GM23248 (cell line): Measurements from ENCODE around the gene BOLA1. TPM values are rescaled to one million over a fixed set of nuclear protein-coding genes. Genes with fewer than 3 reads are reported as not detected.
A peak's percentile ranks its signal among the peaks of the same experiment; 100 is the strongest.

Experiments
- DNase-seq: peaks from one replicate; pipeline ENCODE4 v3.0.0-alpha.2; 2015
- H2AFZ ChIP-seq: fragments of 200-600 bp; sonication (generic); 2 replicates; pipeline ENCODE4 v1.6.1; 2016; ENCODE audit warnings: antibody characterized with exemption
- H3F3A ChIP-seq: fragments of 200-600 bp; sonication (generic); 2 replicates; pipeline ENCODE4 v1.6.1; 2016; ENCODE audit warnings: mild to moderate bottlenecking, antibody characterized with exemption, mixed run types; ENCODE audit not compliant: insufficient read depth
- H3K27ac ChIP-seq: fragments of 200-600 bp; sonication (generic); 2 replicates; pipeline ENCODE4 v1.5.1; 2016; ENCODE audit warnings: mild to moderate bottlenecking
- H3K27me3 ChIP-seq: fragments of 200-600 bp; sonication (generic); replicated peaks from 2 replicates; pipeline ENCODE4 v1.6.1; 2016; ENCODE audit warnings: mild to moderate bottlenecking; ENCODE audit not compliant: insufficient read depth
- H3K36me3 ChIP-seq: fragments of 200-600 bp; sonication (generic); 2 replicates; pipeline ENCODE4 v1.6.1; 2016; ENCODE audit warnings: low read depth, mild to moderate bottlenecking
- H3K4me1 ChIP-seq: fragments of 200-600 bp; sonication (generic); 2 replicates; pipeline ENCODE4 v1.6.1; 2016; ENCODE audit warnings: mild to moderate bottlenecking; ENCODE audit not compliant: insufficient read depth
- H3K4me2 ChIP-seq: fragments of 200-600 bp; sonication (generic); one replicate; pipeline ENCODE4 v1.6.1; 2016; ENCODE audit warnings: mild to moderate bottlenecking; ENCODE audit not compliant: unreplicated experiment
- H3K4me3 ChIP-seq: fragments of 200-600 bp; sonication (generic); 2 replicates; pipeline ENCODE4 v1.5.1; 2016; ENCODE audit warnings: mild to moderate bottlenecking
- H3K79me2 ChIP-seq: fragments of 200-600 bp; sonication (generic); 2 replicates; pipeline ENCODE4 v1.6.1; 2016; ENCODE audit warnings: mild to moderate bottlenecking; ENCODE audit not compliant: insufficient read depth
- H3K9ac ChIP-seq: fragments of 200-600 bp; sonication (generic); 2 replicates; pipeline ENCODE4 v1.6.1; 2016; ENCODE audit warnings: mild to moderate bottlenecking
- H3K9me2 ChIP-seq: fragments of 200-600 bp; sonication (generic); 2 replicates; pipeline ENCODE4 v1.6.1; 2016; ENCODE audit warnings: mixed run types, mild to moderate bottlenecking, moderate library complexity; ENCODE audit not compliant: insufficient read depth
- H3K9me3 ChIP-seq: fragments of 200-600 bp; sonication (generic); one replicate; pipeline ENCODE4 v1.6.1; 2017; ENCODE audit warnings: low read depth
- H4K20me1 ChIP-seq: fragments of 200-600 bp; sonication (generic); 2 replicates; pipeline ENCODE4 v1.6.0; 2016; ENCODE audit not compliant: insufficient read depth
- EZH2 ChIP-seq: fragments of 200-600 bp; sonication (generic); IDR thresholded peaks from 2 replicates; pipeline ENCODE4 v1.6.1; 2018; ENCODE audit warnings: antibody characterized with exemption, mild to moderate bottlenecking; ENCODE audit not compliant: insufficient read depth, poor library complexity, severe bottlenecking
- EZH2phosphoT487 ChIP-seq: fragments of 200-600 bp; sonication (generic); IDR thresholded peaks from 2 replicates; pipeline ENCODE4 v1.6.1; 2018; ENCODE audit warnings: antibody characterized with exemption, moderate library complexity, mild to moderate bottlenecking, low read depth; ENCODE audit not compliant: insufficient read depth
- WGBS, 2 experiments: methylation state at CpG; one replicate each; pipeline ENCODE4 v1.1.6; 2015 to 2017; ENCODE audit warnings: low lambda C conversion rate in 2 of 2, low coverage in 1 of 2; ENCODE audit errors: missing lambda C conversion rate in 2 of 2; 5-methylcytosine and 5-hydroxymethylcytosine counted together
- in situ Hi-C: fragments of 300-500 bp; cut with MboI; formaldehyde crosslinking; loops from 2 replicates; pipeline ENCODE4 v1.15.0; 2020
- polyA plus RNA-seq: library from polyadenylated mRNA; unstranded; fragments of >200 nt; fragmentation: Nextera tagmentation; extraction: Ambion mirVana; gene quantifications from 2 replicates; pipeline ENCODE4 v1.2.1, GENCODE V29; 2016
- total RNA-seq: library from RNA; depleted of rRNA; stranded (reverse); fragments of >200 nt; shearing (Covaris generic); gene quantifications from 2 replicates; pipeline ENCODE4 v1.2.3, GENCODE V29; 2014

The BOLA1 gene
- total and polyA plus RNA-seq, 2 experiments from 2014 or later, result 16.4 to 18.6 TPM

DNA sequence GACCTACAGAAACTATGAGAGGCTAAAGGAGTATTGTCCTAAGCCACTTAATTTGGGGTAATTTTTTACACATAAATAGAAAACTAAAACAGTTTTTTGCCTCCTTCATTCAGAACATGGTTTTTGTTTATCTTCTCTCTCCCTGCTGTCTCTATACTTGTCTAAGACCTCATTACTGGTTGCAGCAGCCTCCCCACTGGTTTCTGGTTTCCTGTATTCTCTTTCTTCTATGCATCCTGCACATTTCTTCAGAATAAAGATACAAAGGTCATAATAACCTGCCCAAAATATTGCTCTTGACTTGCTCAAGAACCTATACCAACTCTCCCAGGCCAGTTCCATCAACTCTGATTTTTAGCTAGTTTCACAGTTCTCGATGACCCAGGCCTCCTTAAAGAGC, 19.8 kb upstream of the BOLA1 start:
- H3K9ac ChIP-seq, result no peak overlapping the region
- DNase-seq, result no peak
- peaks cover 7% of the 10 kb centered on the region for H3F3A ChIP-seq
- in situ Hi-C loops, result no loop called here
- no peak overlapping the region for H3K4me3 ChIP-seq
- no peak overlapping the region for H3K4me2 ChIP-seq
- H3K4me1 ChIP-seq, result peaks cover 6% of the 10 kb centered on the region; the same call in 1 of the 2 replicates
- no peak overlapping the region for H3K27ac ChIP-seq
- H3K27me3 ChIP-seq, result no peaks in the 10 kb centered on the region
- H4K20me1 ChIP-seq, result no peaks in the 10 kb centered on the region
- TF ChIP-seq EZH2 (no peak), EZH2phosphoT487 (no peak)
- H3K36me3 ChIP-seq, result no peaks in the 10 kb centered on the region
- 86 to 87% methylated on average over 1 of the region's 1 CpG for WGBS, 2 experiments
- H3K9me2 ChIP-seq, result no peaks in the 10 kb centered on the region
- H2AFZ ChIP-seq, result no peak overlapping the region
- H3K79me2 ChIP-seq, result peaks cover 20% of the 10 kb centered on the region
- H3K9me3 ChIP-seq, result no peaks in the 10 kb centered on the region

DNA sequence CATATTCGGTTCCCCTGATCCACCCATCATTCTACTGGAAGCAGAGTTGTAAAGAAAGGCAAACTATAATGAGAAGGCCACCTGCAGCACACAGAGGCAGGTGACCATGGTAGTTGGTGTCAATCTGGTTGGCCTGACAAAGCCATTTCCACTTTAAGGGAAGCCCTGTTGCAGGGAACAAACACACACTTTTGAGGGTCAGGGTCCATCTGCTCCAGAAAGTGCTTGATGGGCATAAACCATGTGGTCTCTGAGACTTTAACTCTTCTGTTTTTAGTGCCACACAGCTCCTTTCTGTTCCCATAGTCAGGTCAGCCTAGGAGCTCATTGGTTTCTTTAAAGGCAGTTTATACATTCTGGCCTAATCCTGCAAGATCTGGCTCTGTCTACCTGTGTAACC, 17.5 kb upstream of the BOLA1 start:
- H3F3A ChIP-seq, result peaks cover 16% of the 10 kb centered on the region
- H3K9me3 ChIP-seq, result no peaks in the 10 kb centered on the region
- no peaks in the 10 kb centered on the region for H3K9me2 ChIP-seq
- no peaks in the 10 kb centered on the region for H3K27me3 ChIP-seq
- in situ Hi-C loops, result no loop called here
- no peak overlapping the region for H3K27ac ChIP-seq
- H3K9ac ChIP-seq, result no peak overlapping the region
- peaks cover 28% of the 10 kb centered on the region for H3K79me2 ChIP-seq
- H3K4me3 ChIP-seq, result no peak overlapping the region
- DNase-seq, result no peak
- no peaks in the 10 kb centered on the region for H3K36me3 ChIP-seq
- no peak for TF ChIP-seq EZH2phosphoT487
- no peak for TF ChIP-seq EZH2
- 87 to 89% methylated on average over 1 of the region's 1 CpG for WGBS, 2 experiments
- H4K20me1 ChIP-seq, result no peaks in the 10 kb centered on the region
- H2AFZ ChIP-seq, result no peak overlapping the region
- no peak overlapping the region for H3K4me2 ChIP-seq
- H3K4me1 ChIP-seq, result peaks cover 12% of the 10 kb centered on the region

DNA sequence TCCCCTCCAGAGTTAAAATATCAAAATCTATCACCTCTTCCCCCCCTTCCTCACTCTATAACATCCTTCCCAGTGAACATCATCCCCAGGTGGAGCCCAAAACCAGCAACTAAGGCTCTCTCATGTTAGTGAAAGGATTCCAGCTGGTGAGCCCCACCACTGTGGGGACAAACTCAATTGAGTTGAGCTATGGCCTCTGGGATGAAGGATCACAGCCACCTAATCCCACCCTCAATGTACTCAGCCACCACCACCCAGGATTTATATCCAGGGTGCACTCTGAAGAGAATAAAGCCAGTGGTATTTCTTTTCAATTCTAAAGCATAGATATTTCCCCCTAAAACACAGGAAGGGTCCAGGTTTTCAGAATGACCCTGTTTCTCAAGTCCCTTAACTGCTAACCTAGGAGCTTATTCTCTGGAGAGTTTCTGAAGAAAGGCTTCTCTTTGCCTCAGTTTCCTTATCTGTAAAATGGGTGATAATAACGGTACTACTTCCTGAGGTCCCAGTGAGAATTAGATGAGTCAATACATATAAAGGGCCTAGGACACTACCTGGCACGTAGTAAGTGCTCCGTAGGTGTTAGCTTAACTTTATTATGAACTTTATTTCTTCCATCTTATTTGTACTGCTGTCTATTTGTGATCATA, 15.6 kb upstream of the BOLA1 start:
- H3K9me2 ChIP-seq, result no peaks in the 10 kb centered on the region
- H3K9me3 ChIP-seq, result no peaks in the 10 kb centered on the region
- H3K4me2 ChIP-seq, result peak overlapping the region; percentile 92
- TF ChIP-seq EZH2 (no peak), EZH2phosphoT487 (no peak)
- no peaks in the 10 kb centered on the region for H3K36me3 ChIP-seq
- no peaks in the 10 kb centered on the region for H4K20me1 ChIP-seq
- H3K9ac ChIP-seq, result peak overlapping the region; percentile 94; the same call in 1 of the 2 replicates
- no peaks in the 10 kb centered on the region for H3K27me3 ChIP-seq
- DNase-seq, result no peak
- H3K4me1 ChIP-seq, result peaks cover 12% of the 10 kb centered on the region
- peaks cover 23% of the 10 kb centered on the region for H3F3A ChIP-seq
- H2AFZ ChIP-seq, result no peak overlapping the region
- peaks cover 28% of the 10 kb centered on the region for H3K79me2 ChIP-seq
- H3K27ac ChIP-seq, result no peak overlapping the region
- in situ Hi-C loops, result no loop called here
- peak overlapping the region; percentile 81 for H3K4me3 ChIP-seq
- WGBS, 2 experiments, result 93 to 99% methylated on average over 3 of the region's 3 CpGs

DNA sequence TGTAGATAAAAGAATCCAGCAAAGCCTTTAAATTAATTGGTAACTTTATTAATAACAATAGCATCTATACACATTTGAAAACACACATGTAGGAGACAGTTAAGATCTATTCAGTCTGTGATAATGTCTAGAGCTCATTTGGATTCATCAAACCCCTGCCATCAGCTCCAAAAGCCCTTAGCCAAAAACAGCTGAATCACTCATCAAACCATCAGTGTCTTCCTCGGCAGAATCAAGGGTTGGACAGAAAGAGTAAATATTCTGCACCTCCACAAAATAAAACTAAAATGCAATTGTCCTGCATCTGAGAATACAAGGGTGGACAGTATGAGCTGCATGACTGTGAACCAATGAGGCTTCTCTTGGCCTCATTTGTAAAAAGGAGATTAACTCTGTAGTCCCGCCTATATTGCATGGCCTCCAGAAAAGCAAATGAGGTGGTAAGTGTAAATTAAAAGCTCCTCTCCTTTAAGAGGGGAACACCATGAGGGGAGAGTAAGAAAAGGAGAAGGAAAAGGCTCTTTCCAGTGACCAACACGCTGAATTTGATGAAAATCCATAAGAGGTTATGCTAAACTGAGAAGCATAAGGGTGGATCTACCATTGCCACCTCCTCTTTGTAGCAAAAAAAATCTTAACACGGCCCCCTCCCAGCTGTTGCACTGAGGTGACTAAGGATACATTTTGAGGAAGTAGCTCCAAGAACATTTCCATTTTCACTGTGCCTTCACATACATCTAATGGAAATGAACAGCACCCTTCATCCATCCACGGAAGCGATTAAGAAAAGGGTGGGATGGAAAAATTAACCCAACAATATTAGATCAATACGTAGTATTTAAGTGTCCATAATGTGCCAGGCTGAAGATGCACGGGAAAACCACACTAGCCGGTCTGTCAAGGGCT, 14.7 kb upstream of the BOLA1 start:
- Histone ChIP-seq H3K4me3 (peak overlapping the region; percentile 81), H3K9ac (peak overlapping the region; percentile 94), H3K79me2 (peaks cover 28% of the 10 kb centered on the region), H4K20me1 (no peaks in the 10 kb centered on the region), H3K4me2 (peak overlapping the region; percentile 92), H3K4me1 (peaks cover 12% of the 10 kb centered on the region), H2AFZ (peak overlapping the region; percentile 21), H3K9me3 (no peaks in the 10 kb centered on the region), H3F3A (peaks cover 30% of the 10 kb centered on the region), H3K36me3 (no peaks in the 10 kb centered on the region), H3K9me2 (no peaks in the 10 kb centered on the region), H3K27me3 (no peaks in the 10 kb centered on the region), H3K27ac (peak overlapping the region; percentile 98)
- DNase-seq, result peak; percentile 53
- WGBS, 2 experiments, result 4 to 9% methylated on average over 9 of the region's 9 CpGs
- no peak for TF ChIP-seq EZH2phosphoT487
- TF ChIP-seq EZH2, result no peak
- in situ Hi-C loops, result no loop called here
